ENCODE results near the gene KRT80. TPM values are rescaled to one million over a fixed set of nuclear protein-coding genes. Genes with fewer than 3 reads are reported as not detected.

KRT80 gene
- polyA plus RNA-seq, 2 of the 4 experiments (the other 2 are of a cell fraction), result 38.3 to 63.1 TPM

DNA sequence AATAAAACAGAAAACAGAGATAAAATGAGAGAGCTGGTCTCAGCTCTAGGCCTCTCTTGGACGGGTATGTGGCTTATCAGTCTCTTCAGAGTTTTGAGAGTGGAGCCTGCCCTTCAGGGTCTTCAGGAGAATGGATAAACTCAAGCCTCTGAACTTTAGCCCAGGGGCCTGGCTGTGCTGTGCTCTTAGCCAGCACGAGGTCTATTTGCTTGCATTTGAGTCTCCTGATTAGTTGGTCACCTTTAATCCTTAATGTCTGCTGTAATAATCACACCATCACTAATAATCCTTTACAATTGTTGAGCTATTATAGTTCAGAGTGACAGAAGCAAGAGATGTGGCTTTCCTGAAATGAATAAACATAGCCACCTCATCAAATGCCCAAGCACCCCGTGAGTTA, 24.3 kb downstream of the KRT80 start:
- 38% methylated on average over 3 of the region's 3 CpGs for WGBS (ENCODE audit: missing lambda C conversion rate)
- FAIRE-seq, result no peak
- Histone ChIP-seq H3K27ac (peak overlapping the region; percentile 85 to 96), H3K9me3 (no peaks in the 10 kb centered on the region), H3K4me3 (no peak overlapping the region), H3K4me1 (peaks cover 98% of the 10 kb centered on the region), H3K4me2 (peak overlapping the region; percentile 16; the same call in 1 of the 3 replicates)
- no peak for TF ChIP-seq CHD4 (IDR thresholded peaks at IDR 0.05; ENCODE audit: borderline replicate concordance)
- no peak for TF ChIP-seq TP53 (CRISPR knock-in tag; IDR thresholded peaks at IDR 0.05)
- no peak for TF ChIP-seq POLR2AphosphoS2 (conservative IDR thresholded peaks at IDR 0.05; ENCODE audit: low read length)
- no peak for TF ChIP-seq ZC3H11A (IDR thresholded peaks at IDR 0.05)
- no peak for TF ChIP-seq CEBPB (IDR thresholded peaks at IDR 0.05)
- TF ChIP-seq ELK1 (IDR thresholded peaks at IDR 0.05; ENCODE audit: low read depth, low read length), result no peak
- no peak for TF ChIP-seq PHF8 (IDR thresholded peaks at IDR 0.05; ENCODE audit: borderline replicate concordance, low read depth)
- no peak for TF ChIP-seq NPAS2 (CRISPR knock-in tag; IDR thresholded peaks at IDR 0.05; ENCODE audit: borderline replicate concordance)
- ChIA-PET POLR2A (no interaction called here), CTCF (interaction anchor here (1.1 to 3.4 kb wide), 5 partner anchors 9 to 712 kb away, joined by 3 to 16 read pairs (median 5); no protein-coding TSS in a partner anchor)
- no peak for DNase-seq (ENCODE audit: low read depth in 1 of 2, low spot score in 1 of 2)
- ATAC-seq, result no peak

DNA sequence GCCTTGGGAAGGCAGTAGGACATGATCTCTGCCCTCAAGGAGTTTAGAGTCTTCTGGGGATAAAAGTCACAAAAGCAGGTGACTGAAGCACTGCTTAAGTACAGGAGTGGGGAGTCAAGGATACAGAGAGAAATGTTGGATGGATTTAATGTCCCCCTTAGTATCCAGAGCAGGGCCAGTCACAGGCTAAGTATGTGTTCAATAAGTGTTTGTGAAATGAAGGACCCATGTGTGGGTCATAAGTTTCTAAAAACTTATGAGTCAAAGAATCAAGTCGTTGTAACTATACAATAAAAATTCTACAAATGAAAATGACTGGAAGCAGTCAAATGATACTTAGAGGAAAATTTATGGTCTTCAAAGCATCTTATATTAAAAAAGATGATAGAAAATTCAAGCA, 25.1 kb downstream of the KRT80 start:
- CTCF ChIA-PET, result interaction anchor here (0.6 to 1.7 kb wide), 6 partner anchors 9 to 713 kb away, joined by 3 to 5 read pairs (median 3); no protein-coding TSS in a partner anchor
- TF ChIP-seq RFX5 (IDR thresholded peaks at IDR 0.05), result no peak
- TF ChIP-seq, protein P1, sequence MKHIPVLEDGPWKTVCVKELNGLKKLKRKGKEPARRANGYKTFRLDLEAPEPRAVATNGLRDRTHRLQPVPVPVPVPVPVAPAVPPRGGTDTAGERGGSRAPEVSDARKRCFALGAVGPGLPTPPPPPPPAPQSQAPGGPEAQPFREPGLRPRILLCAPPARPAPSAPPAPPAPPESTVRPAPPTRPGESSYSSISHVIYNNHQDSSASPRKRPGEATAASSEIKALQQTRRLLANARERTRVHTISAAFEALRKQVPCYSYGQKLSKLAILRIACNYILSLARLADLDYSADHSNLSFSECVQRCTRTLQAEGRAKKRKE (CRISPR knock-in tag; IDR thresholded peaks at IDR 0.05; ENCODE audit: low read depth), result no peak
- no peak for TF ChIP-seq SREBF2 (IDR thresholded peaks at IDR 0.05)
- TF ChIP-seq FOXS1 (CRISPR knock-in tag; IDR thresholded peaks at IDR 0.05), result no peak
- no peak for TF ChIP-seq HOXA7 (CRISPR knock-in tag; IDR thresholded peaks at IDR 0.05)
- TF ChIP-seq BHLHE40 (IDR thresholded peaks at IDR 0.05; ENCODE audit: low read depth, low read length), result no peak
- no peak for TF ChIP-seq HEYL (CRISPR knock-in tag; IDR thresholded peaks at IDR 0.05)
- TF ChIP-seq HMGXB4 (CRISPR knock-in tag; IDR thresholded peaks at IDR 0.05; ENCODE audit: borderline replicate concordance), result no peak
- no peak overlapping the region for H3K4me3 ChIP-seq
- no peak for ATAC-seq
- no peak overlapping the region; the same call in 2 of the 3 replicates for H3K4me2 ChIP-seq
- no peaks in the 10 kb centered on the region for H3K9me3 ChIP-seq
- WGBS (ENCODE audit: missing lambda C conversion rate), result 53% methylated on average over 1 of the region's 1 CpG
- no peak for FAIRE-seq
- peaks cover 95% of the 10 kb centered on the region for H3K4me1 ChIP-seq
- no peak for DNase-seq (ENCODE audit: low read depth in 1 of 2, low spot score in 1 of 2)
- peak overlapping the region; percentile 96 to 100 for H3K27ac ChIP-seq
- POLR2A ChIA-PET, result no interaction called here

DNA sequence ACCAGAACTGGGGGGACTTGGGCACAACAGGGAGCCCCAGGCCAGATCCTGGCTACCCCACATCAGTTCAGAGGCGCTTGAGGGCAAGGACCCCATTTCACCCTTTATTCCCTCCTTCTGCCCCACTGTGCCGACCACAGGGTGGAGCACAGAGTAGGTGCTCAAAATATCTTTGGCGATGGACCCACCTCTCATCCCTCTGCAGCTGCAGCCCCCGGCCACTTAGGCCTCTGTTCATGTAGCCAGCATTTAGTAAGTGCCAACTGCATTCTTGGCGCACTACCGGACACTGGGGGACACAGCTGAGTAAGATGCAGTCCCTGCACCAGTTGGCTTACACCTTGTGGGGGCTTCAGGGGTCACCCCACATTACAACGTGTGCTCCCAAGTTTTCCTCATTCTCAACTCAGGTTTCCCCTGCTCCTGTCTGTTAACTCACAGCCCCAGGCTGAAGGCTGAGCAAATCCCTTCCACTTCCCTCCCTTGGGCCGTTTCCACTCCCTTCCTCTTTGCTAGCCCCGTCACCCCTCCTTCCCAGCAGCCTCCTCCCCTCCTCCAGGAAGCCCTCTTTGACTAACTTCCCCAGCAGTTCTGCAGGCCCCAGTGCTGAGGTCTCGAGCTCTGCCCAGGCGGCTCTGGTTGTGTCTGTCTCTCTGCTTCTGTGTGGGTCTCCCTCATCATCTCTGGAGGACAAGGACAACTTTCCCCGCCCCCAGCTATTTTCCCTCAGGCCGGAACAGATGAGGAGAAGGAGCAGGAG, 26.5 kb downstream of the KRT80 start:
- Histone ChIP-seq H3K4me2 (peak overlapping the region; percentile 41), H3K27ac (peak overlapping the region; percentile 96 to 100), H3K4me3 (no peak overlapping the region), H3K9me3 (no peaks in the 10 kb centered on the region), H3K4me1 (peaks cover 86% of the 10 kb centered on the region)
- DNase-seq (ENCODE audit: low read depth in 1 of 2, low spot score in 1 of 2) (no peak), ATAC-seq (peak in 1 of 2 experiments; percentile 1; a peak in 3 of 6 replicates), FAIRE-seq (no peak)
- CTCF ChIA-PET, result interaction anchor here (0.9 to 1.2 kb wide), 3 partner anchors 8 to 14 kb away, joined by 3 read pairs; no protein-coding TSS in a partner anchor
- POLR2A ChIA-PET, result interaction anchor here (1.3 kb wide), 1 partner anchor 21 kb away, joined by 4 read pairs; no protein-coding TSS in a partner anchor
- TF ChIP-seq JUNB (IDR thresholded peaks at IDR 0.05), result no peak
- TF ChIP-seq ZFP36 (IDR thresholded peaks at IDR 0.05; ENCODE audit: borderline replicate concordance, partially characterized antibody), result peak; percentile 94
- TF ChIP-seq BHLHE40 (IDR thresholded peaks at IDR 0.05; ENCODE audit: low read depth, low read length), result no peak
- WGBS (ENCODE audit: missing lambda C conversion rate), result 65% methylated on average over 13 of the region's 13 CpGs
